ENCODE results near the gene ANKRD40. TPM values are rescaled to one million over a fixed set of nuclear protein-coding genes. Genes with fewer than 3 reads are reported as not detected.

The ANKRD40 gene
- total RNA-seq, 4 donors from 2014 or later, result 18.7 to 30.8 (median 24.2) TPM

DNA sequence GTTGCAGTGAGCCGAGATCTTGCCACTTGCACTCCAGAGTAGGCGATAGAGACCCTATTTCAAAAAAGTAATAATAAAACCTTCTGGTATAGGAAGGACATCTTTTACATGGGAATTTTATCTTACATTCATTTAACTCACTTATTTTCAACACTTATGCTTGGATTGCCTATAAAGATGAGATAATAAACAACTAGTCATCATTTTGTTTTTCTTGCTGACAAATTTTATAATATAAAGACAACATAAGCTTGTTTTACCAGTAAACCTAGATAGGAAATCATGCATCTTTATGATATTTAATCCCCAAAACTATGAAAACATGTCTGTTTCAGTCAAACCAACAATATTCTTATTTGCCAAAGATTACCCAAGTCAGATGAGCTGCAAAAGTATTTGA is 56.1 kb downstream of the ANKRD40 start:
- intact Hi-C loops (cut with DNase I; ENCODE audit: low total_unique reads), result no loop called here
- DNase-seq, result no peak
- Histone ChIP-seq H3K27me3 (no peaks in the 10 kb centered on the region), H3K27ac (no peak overlapping the region), H3K36me3 (no peaks in the 10 kb centered on the region), H3K4me1 (peaks cover 0 to 2% (median under 1%) of the 10 kb centered on the region in 4 donors), H3K9me3 (no peaks in the 10 kb centered on the region), H3K4me3 (no peak overlapping the region)
- 91 to 96% methylated on average over 2 of the region's 2 CpGs for WGBS, 2 donors (ENCODE audit: low coverage in 1 of 2)
- TF ChIP-seq POLR2AphosphoS5 (IDR thresholded peaks at IDR 0.05) (no peak), POLR2A (IDR thresholded peaks at IDR 0.05) (no peak), EP300 (IDR thresholded peaks at IDR 0.05; ENCODE audit: low read depth) (no peak)
- TF ChIP-seq, protein P1, sequence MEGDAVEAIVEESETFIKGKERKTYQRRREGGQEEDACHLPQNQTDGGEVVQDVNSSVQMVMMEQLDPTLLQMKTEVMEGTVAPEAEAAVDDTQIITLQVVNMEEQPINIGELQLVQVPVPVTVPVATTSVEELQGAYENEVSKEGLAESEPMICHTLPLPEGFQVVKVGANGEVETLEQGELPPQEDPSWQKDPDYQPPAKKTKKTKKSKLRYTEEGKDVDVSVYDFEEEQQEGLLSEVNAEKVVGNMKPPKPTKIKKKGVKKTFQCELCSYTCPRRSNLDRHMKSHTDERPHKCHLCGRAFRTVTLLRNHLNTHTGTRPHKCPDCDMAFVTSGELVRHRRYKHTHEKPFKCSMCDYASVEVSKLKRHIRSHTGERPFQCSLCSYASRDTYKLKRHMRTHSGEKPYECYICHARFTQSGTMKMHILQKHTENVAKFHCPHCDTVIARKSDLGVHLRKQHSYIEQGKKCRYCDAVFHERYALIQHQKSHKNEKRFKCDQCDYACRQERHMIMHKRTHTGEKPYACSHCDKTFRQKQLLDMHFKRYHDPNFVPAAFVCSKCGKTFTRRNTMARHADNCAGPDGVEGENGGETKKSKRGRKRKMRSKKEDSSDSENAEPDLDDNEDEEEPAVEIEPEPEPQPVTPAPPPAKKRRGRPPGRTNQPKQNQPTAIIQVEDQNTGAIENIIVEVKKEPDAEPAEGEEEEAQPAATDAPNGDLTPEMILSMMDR (IDR thresholded peaks at IDR 0.05), result no peak
- in situ Hi-C loops (cut with MboI; ENCODE audit: low pct_ligation_motif_present in 1 of 4, low pct_unique_long_range_greater_than_20kb in 1 of 4, low sequenced_read_pairs in 3 of 4), result no loop called here

DNA sequence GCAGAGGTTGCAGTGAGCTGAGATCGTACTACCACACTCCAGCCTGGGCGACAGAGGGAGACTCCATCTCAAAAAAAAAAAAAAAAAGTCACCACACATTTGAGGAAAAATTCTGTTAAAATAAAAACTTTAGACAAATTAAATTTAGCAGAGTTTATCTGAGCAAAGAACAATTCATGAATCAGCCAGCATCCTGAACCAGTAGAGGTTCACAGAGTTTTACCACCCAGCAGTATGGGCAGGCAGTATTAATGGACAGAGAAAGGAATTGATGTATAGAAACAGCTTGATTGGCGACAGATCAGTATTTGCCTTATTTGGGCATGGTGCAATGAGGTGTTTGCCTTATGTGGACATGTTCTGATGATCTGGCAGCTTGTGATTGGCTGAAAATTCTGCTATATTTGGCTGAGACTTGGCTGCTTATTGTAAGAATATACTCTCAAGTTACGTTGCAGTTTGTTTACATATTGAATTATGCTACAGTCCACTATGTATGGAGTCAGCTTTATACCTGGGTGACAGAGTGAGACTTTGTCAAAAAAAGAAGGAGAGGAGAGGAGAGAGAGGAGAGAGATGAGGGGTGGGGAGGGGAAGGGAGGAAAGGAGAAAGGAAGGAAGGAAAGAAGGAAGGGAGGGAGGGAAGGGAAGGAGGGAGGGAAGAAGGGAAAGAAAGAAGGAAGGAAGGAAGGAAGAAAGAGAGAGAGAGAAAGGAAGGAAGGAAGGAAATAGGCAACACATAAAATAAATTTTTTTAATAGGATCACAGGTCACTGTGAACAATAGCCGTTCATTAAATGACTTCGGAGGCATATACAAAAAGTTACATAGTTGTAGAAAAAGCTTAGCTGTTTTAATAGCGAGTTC is 58.4 kb downstream of the ANKRD40 start:
- H3K4me3 ChIP-seq, result no peak overlapping the region
- H3K4me1 ChIP-seq, result no peaks in the 10 kb centered on the region
- no peak for DNase-seq
- intact Hi-C loops (cut with DNase I; ENCODE audit: low total_unique reads) (no loop called here), in situ Hi-C loops (cut with MboI; ENCODE audit: low pct_ligation_motif_present in 1 of 4, low pct_unique_long_range_greater_than_20kb in 1 of 4, low sequenced_read_pairs in 3 of 4) (no loop called here)
- H3K9me3 ChIP-seq, result no peaks in the 10 kb centered on the region
- TF ChIP-seq POLR2A (IDR thresholded peaks at IDR 0.05) (no peak), EP300 (IDR thresholded peaks at IDR 0.05; ENCODE audit: low read depth) (no peak), POLR2AphosphoS5 (IDR thresholded peaks at IDR 0.05) (no peak)
- TF ChIP-seq, protein P1 (IDR thresholded peaks at IDR 0.05), result no peak
- no peak overlapping the region for H3K27ac ChIP-seq
- no peaks in the 10 kb centered on the region for H3K27me3 ChIP-seq
- no peaks in the 10 kb centered on the region for H3K36me3 ChIP-seq
- WGBS, 2 donors (ENCODE audit: low coverage in 1 of 2), result 77 to 80% methylated on average over 5 to 7 of the region's 7 CpGs

DNA sequence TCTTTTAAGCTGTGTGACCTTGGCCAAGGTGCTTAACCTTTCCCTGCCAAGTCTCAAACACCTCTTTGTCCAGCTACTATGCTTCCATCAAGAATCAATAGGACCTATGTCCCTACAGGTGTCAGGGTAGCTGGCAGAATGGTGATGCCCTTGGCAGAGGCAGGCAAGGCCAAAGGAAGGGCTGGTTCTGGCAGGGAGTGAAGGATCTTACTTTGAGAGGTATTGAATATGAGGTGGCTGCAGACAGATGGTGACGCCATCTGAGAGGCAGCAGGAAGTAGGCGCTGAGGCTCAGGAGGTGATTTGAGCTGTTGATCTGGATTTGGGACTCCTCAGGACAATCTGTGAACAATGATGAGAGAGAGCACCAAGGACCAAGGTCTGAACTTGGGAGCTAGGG is 60.5 kb downstream of the ANKRD40 start:
- intact Hi-C loops (cut with DNase I; ENCODE audit: low total_unique reads), result no loop called here
- TF ChIP-seq, protein P1 (IDR thresholded peaks at IDR 0.05), result no peak
- TF ChIP-seq EP300 (IDR thresholded peaks at IDR 0.05; ENCODE audit: low read depth), result no peak
- TF ChIP-seq POLR2A (IDR thresholded peaks at IDR 0.05), result no peak
- no peak for TF ChIP-seq POLR2AphosphoS5 (IDR thresholded peaks at IDR 0.05)
- in situ Hi-C loops (cut with MboI; ENCODE audit: low pct_ligation_motif_present in 1 of 4, low pct_unique_long_range_greater_than_20kb in 1 of 4, low sequenced_read_pairs in 3 of 4), result no loop called here
- H3K4me3 ChIP-seq, result no peak overlapping the region
- H3K9me3 ChIP-seq, result no peaks in the 10 kb centered on the region
- DNase-seq, result no peak
- no peaks in the 10 kb centered on the region for H3K27me3 ChIP-seq
- H3K36me3 ChIP-seq, result no peaks in the 10 kb centered on the region
- H3K27ac ChIP-seq, result no peak overlapping the region
- WGBS, 2 donors (ENCODE audit: low coverage in 1 of 2), result 90% methylated on average over 2 of the region's 2 CpGs; no CpG with 5 or more reads in 1 of the 2 donors
- peaks cover 0 to 7% (median 0%) of the 10 kb centered on the region in 4 donors for H3K4me1 ChIP-seq

DNA sequence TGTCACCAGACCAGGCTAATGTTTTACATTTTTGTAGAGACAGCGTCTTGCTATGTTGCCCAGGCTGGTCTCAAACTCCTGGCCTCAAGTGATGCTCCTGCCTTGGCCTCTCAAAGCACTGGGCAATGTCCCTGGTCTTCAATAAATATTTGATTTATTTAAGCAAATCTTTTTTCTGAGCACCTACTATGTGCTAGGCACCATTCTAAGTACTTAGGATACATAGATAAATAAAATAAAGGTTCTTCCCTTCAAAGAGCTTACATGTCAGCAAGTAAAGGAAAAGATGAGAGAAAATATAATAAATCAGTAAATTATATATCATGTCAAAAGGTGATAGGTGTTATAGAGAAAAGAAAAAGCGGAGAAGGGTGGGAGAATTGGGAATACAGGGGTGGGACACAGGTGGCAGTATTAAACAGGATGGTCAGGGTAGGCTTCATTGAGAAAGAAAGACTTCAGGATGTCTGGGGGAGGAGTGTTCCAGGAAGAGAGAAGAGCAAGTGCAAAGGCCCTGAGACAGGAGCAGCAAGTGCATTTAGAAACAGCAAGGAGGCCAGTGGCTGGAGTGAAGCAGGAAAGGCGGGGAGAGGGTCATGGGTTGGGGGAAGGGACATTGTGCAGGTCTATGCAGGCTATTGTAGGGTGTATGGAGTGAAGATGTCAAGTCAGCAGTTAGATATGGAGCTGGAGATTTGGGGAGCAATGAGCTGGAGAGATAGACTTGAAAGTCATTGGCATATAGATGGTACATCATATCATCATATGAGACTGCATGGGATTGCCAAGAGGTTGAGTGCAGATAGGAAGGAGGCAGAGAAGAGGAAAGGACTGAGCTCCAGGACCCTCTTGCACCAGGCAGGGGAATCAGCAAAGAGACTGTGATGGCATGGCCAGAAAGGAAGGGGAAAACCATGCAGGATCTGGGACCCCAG is 61.7 kb downstream of the ANKRD40 start:
- Histone ChIP-seq H3K4me1 (peaks cover 0 to 19% (median 2%) of the 10 kb centered on the region in 4 donors), H3K36me3 (no peaks in the 10 kb centered on the region), H3K27ac (no peak overlapping the region), H3K27me3 (no peaks in the 10 kb centered on the region), H3K4me3 (no peak overlapping the region), H3K9me3 (no peaks in the 10 kb centered on the region)
- no peak for DNase-seq
- in situ Hi-C loops (cut with MboI; ENCODE audit: low pct_ligation_motif_present in 1 of 4, low pct_unique_long_range_greater_than_20kb in 1 of 4, low sequenced_read_pairs in 3 of 4) (no loop called here), intact Hi-C loops (cut with DNase I; ENCODE audit: low total_unique reads) (no loop called here)
- WGBS, 2 donors (ENCODE audit: low coverage in 1 of 2), result 83 to 89% methylated on average over 3 of the region's 3 CpGs
- TF ChIP-seq POLR2A (IDR thresholded peaks at IDR 0.05) (no peak), EP300 (IDR thresholded peaks at IDR 0.05; ENCODE audit: low read depth) (no peak), POLR2AphosphoS5 (IDR thresholded peaks at IDR 0.05) (no peak)
- TF ChIP-seq, protein P1 (IDR thresholded peaks at IDR 0.05), result no peak

Data from transverse colon (tissue), 4 donors.